HCT116 (cell line): ENCODE results near the gene ANKRD24. TPM values are rescaled to one million over a fixed set of nuclear protein-coding genes. Genes with fewer than 3 reads are reported as not detected.

Experiments
- ATAC-seq: fragments of 200-7000 bp; cut with Tn5 transposase; 2 replicates; pipeline ENCODE4 v1.9.1; 2020; ENCODE audit warnings: mild to moderate bottlenecking, moderate library complexity
- BruUV-seq: library from RNA; stranded (reverse); fragments of 400-500 nt; replicated peaks from 2 replicates; lab custom pipeline; 2021; lab: Mats Ljungman, UMichigan
- CTCF ChIA-PET: fragments of 300-600 bp; sonication (Branson Sonifier 250); formaldehyde crosslinking; loops from one replicate; lab custom pipeline; 2021; ENCODE audit warnings: antibody characterized with exemption; lab: Charles Lee
- POLR2A ChIA-PET: fragments of 300-600, 350-600 bp; sonication (Branson Sonifier 250); formaldehyde crosslinking; loops from one replicate; lab custom pipeline; 2021; ENCODE audit warnings: antibody characterized with exemption; lab: Charles Lee
- RAD21 ChIA-PET, 2 experiments: fragments of 300-600 bp; sonication (Branson Sonifier 250); formaldehyde crosslinking; loops; one replicate each; lab custom pipeline; 2023; ENCODE audit warnings: low total read pairs in 2 of 2; ENCODE audit not compliant: uncharacterized antibody in 2 of 2, unreplicated experiment in 2 of 2, low non-redundant PET in 1 of 2; lab: Charles Lee
- DNase-seq: peaks from one replicate; pipeline ENCODE4 v3.0.0-alpha.2; 2010; ENCODE audit warnings: low read depth, low spot score
- H2AFZ ChIP-seq: fragments of 200-600 bp; shearing (Covaris generic), sonication (generic); 2 replicates; pipeline ENCODE4 v1.6.1; 2017; ENCODE audit warnings: low read depth, mixed run types, mixed read lengths, antibody characterized with exemption, low read length; ENCODE audit not compliant: poor library complexity, severe bottlenecking
- H3K27ac ChIP-seq: 2 replicates; pipeline ENCODE4 v1.5.1; 2012; ENCODE audit warnings: low read depth, low read length
- H3K27me3 ChIP-seq: fragments of 200-600 bp; sonication (generic); 2 replicates; pipeline ENCODE4 v1.6.1; 2016; ENCODE audit warnings: mixed run types, low read length, mixed read lengths; ENCODE audit not compliant: insufficient read depth
- H3K36me3 ChIP-seq, 2 experiments: fragments of 200-500 bp in 1 of 2; fragments of 200-600 bp in 1 of 2; sonication (Bioruptor generic) in 1 of 2; sonication (generic) in 1 of 2; 2 replicates each; pipeline versions ENCODE4 v1.5.1 to v1.6.1; 2014 to 2016; ENCODE audit warnings: low read length in 2 of 2, inconsistent platforms in 1 of 2, mixed read lengths in 1 of 2, mixed run types in 1 of 2; ENCODE audit not compliant: insufficient read depth in 2 of 2, control insufficient read depth in 1 of 2
- H3K4me1 ChIP-seq, 2 experiments: fragments of 200-600 bp in 1 of 2; sonication (generic) in 1 of 2; 2 replicates each; pipeline versions ENCODE4 v1.5.1 to v1.6.1; 2012 to 2017; ENCODE audit warnings: low read length in 2 of 2, inconsistent platforms in 1 of 2, mild to moderate bottlenecking in 1 of 2, mixed read lengths in 1 of 2, mixed run types in 1 of 2, moderate library complexity in 1 of 2; ENCODE audit not compliant: insufficient read depth in 2 of 2, control insufficient read depth in 1 of 2
- H3K4me2 ChIP-seq: fragments of 200-600 bp; sonication (generic); 2 replicates; pipeline ENCODE4 v1.6.1; 2017; ENCODE audit warnings: mixed run types, low read length, mixed read lengths
- H3K4me3 ChIP-seq, 2 experiments: fragments of 200-600 bp in 1 of 2; sonication (generic) in 1 of 2; replicated peaks in 1 of 2; 2 replicates each; pipeline ENCODE4 v1.5.1; 2011 to 2016; ENCODE audit warnings: low read length in 2 of 2, control low read depth in 1 of 2, low read depth in 1 of 2, mild to moderate bottlenecking in 1 of 2, mixed read lengths in 1 of 2, mixed run types in 1 of 2
- H3K79me2 ChIP-seq: fragments of 200-600 bp; sonication (generic); 2 replicates; pipeline ENCODE4 v1.6.1; 2017; ENCODE audit warnings: mild to moderate bottlenecking, mixed run types, low read length, moderate library complexity, mixed read lengths; ENCODE audit not compliant: insufficient read depth
- H3K9ac ChIP-seq: fragments of 200-600 bp; sonication (generic); 2 replicates; pipeline ENCODE4 v1.6.1; 2016; ENCODE audit warnings: low read length, mixed read lengths
- H3K9me2 ChIP-seq: fragments of 200-600 bp; sonication (generic), shearing (Covaris generic); 2 replicates; pipeline ENCODE4 v1.6.1; 2017; ENCODE audit warnings: mixed run types, mild to moderate bottlenecking, moderate library complexity; ENCODE audit not compliant: insufficient read depth
- H3K9me3 ChIP-seq, 2 experiments: fragments of 200-500 bp in 1 of 2; fragments of 200-600 bp in 1 of 2; sonication (Bioruptor generic) in 1 of 2; sonication (generic) in 1 of 2; 2 replicates each; pipeline ENCODE4 v1.6.1; 2014 to 2017; ENCODE audit warnings: low read length in 2 of 2, mixed read lengths in 2 of 2, inconsistent platforms in 1 of 2, low read depth in 1 of 2, mild to moderate bottlenecking in 1 of 2, mixed run types in 1 of 2, moderate library complexity in 1 of 2; ENCODE audit not compliant: control insufficient read depth in 1 of 2, insufficient read depth in 1 of 2
- H4K20me1 ChIP-seq: fragments of 200-600 bp; sonication (generic), shearing (Covaris generic); 2 replicates; pipeline ENCODE4 v1.6.1; 2017; ENCODE audit warnings: mixed run types, mild to moderate bottlenecking, moderate library complexity; ENCODE audit not compliant: insufficient read depth
- CEBPB ChIP-seq: IDR thresholded peaks from 2 replicates; pipeline ENCODE4 v1.6.1; 2012; ENCODE audit warnings: low read depth
- EZH2 ChIP-seq: fragments of 200-600 bp; sonication (generic); IDR thresholded peaks from 2 replicates; pipeline ENCODE4 v1.6.1; 2017; ENCODE audit warnings: antibody characterized with exemption, mixed run types
- EZH2phosphoT487 ChIP-seq: fragments of 200-600 bp; IDR thresholded peaks from 2 replicates; pipeline ENCODE4 v1.6.1; 2018; ENCODE audit warnings: antibody characterized with exemption, borderline replicate concordance
- FOSL1 ChIP-seq: IDR thresholded peaks from 2 replicates; pipeline ENCODE4 v1.6.1; 2012; ENCODE audit warnings: low read depth
- JUND ChIP-seq: IDR thresholded peaks from 2 replicates; pipeline ENCODE4 v1.6.1; 2012
- POLR2AphosphoS5 ChIP-seq: IDR thresholded peaks from 2 replicates; pipeline ENCODE4 v1.6.1; 2011; ENCODE audit warnings: mild to moderate bottlenecking, low read depth, low read length, moderate library complexity
- REST ChIP-seq: IDR thresholded peaks from 2 replicates; pipeline ENCODE4 v1.6.1; 2012; ENCODE audit warnings: low read depth
- SP1 ChIP-seq: IDR thresholded peaks from 2 replicates; pipeline ENCODE4 v1.6.1; 2012; ENCODE audit warnings: low read depth
- TCF7L2 ChIP-seq: IDR thresholded peaks from 2 replicates; pipeline ENCODE4 v1.7.0; 2011; ENCODE audit warnings: borderline replicate concordance, inconsistent platforms; ENCODE audit not compliant: insufficient read depth, insufficient read length; ENCODE audit errors: extremely low read depth
- ZFX ChIP-seq: fragments of 450-650 bp; IDR thresholded peaks from 2 replicates; pipeline ENCODE4 v1.6.1; 2017
- ZNF274 ChIP-seq: fragments of 200-500 bp; sonication (Bioruptor generic); IDR thresholded peaks from 2 replicates; pipeline ENCODE4 v1.6.1; 2014; ENCODE audit warnings: mild to moderate bottlenecking, low read depth, low read length, inconsistent platforms
- intact Hi-C: fragments of 100-400 bp; cut with micrococcal nuclease; formaldehyde crosslinking; loops from 2 replicates; pipeline ENCODE4 v1.10.0; 2022
- total RNA-seq: library from RNA; stranded (reverse); gene quantifications from one replicate; pipeline ENCODE4 v1.2.1, GENCODE V29; 2021; ENCODE audit not compliant: unreplicated experiment

The ANKRD24 gene
- total RNA-seq, 1 experiment from 2014 or later: 1.7 TPM

- Histone ChIP-seq H2AFZ (no peak overlapping the region), H3K9ac (no peak overlapping the region), H4K20me1 (no peaks in the 10 kb centered on the region), H3K9me3 (no peaks in the 10 kb centered on the region), H3K4me2 (no peak overlapping the region), H3K27me3 (no peaks in the 10 kb centered on the region), H3K4me1 (peaks cover 0 to 15% of the 10 kb centered on the region in 2 experiments; a peak in 2 of 4 replicates), H3K9me2 (no peaks in the 10 kb centered on the region), H3K27ac (no peak overlapping the region), H3K4me3 (no peak overlapping the region), H3K79me2 (no peaks in the 10 kb centered on the region)
- POLR2A ChIA-PET: no interaction called here
- CTCF ChIA-PET: interaction anchor here (0.7 to 1.7 kb wide), 3 partner anchors 13 to 418 kb away, joined by 3 to 13 read pairs (median 6); no protein-coding TSS in a partner anchor
- intact Hi-C loops: loop anchor here (5.0 kb wide), 2 partner anchors 45 to 200 kb away; partner anchors contain the start of gene EEF2
- ATAC-seq: no peak
- no TSS peak for BruUV-seq
- RAD21 ChIA-PET: no interaction called here
- TF ChIP-seq FOSL1: no peak
- no peak for TF ChIP-seq EZH2phosphoT487
- TF ChIP-seq TCF7L2: no peak
- no peak for TF ChIP-seq ZFX
- no peak for TF ChIP-seq CEBPB
- TF ChIP-seq JUND: no peak
- TF ChIP-seq SP1: no peak
- no peak for TF ChIP-seq ZNF274
- TF ChIP-seq POLR2AphosphoS5: no peak
- TF ChIP-seq REST: no peak
- no peak for TF ChIP-seq EZH2
- TF ChIP-seq, all 23 proteins: peak for 0
- no peaks in the 10 kb centered on the region for H3K36me3 ChIP-seq
- no peak for DNase-seq
These were observed 5.0 kb downstream of the ANKRD24 start for GRCh38 chr19:4187313-4188122.
